ENCODE results near the gene RNF4. TPM values are rescaled to one million over a fixed set of nuclear protein-coding genes. Genes with fewer than 3 reads are reported as not detected.
A peak's percentile ranks its signal among the peaks of the same experiment; 100 is the strongest.

Gene RNF4
- total RNA-seq, 1 donor from 2014 or later: 28.1 TPM

- DNase-seq (ENCODE audit: low spot score in 2 of 2) (no peak), FAIRE-seq (no peak)
Measured at GRCh38 chr4:2483237-2483636, 14.3 kb downstream of the RNF4 start.

- DNase-seq (ENCODE audit: low spot score in 2 of 2): no peak
- no peak for FAIRE-seq
Measured at GRCh38 chr4:2484185-2484584, 15.3 kb downstream of the RNF4 start.

- FAIRE-seq: no peak
Measured at GRCh38 chr4:2484993-2485392, 16.1 kb downstream of the RNF4 start.

GRCh38 chr4:2485956-2486355 is 17.1 kb downstream of the RNF4 start:
- FAIRE-seq (no peak), DNase-seq (ENCODE audit: low spot score in 2 of 2) (no peak)

More at GRCh38 chr4:2484993-2485392, 16.1 kb downstream of the RNF4 start:
- DNase-seq (ENCODE audit: low spot score in 2 of 2): peak in 1 of 2 donors; percentile 48

GRCh38 chr4:2486981-2487380 is 18.1 kb downstream of the RNF4 start:
- no peak for DNase-seq (ENCODE audit: low spot score in 2 of 2)
- FAIRE-seq: no peak

GRCh38 chr4:2487632-2488031 is 18.7 kb downstream of the RNF4 start:
- FAIRE-seq: no peak

GRCh38 chr4:2489081-2489805 is 20.3 kb downstream of the RNF4 start:
- DNase-seq (ENCODE audit: low spot score in 2 of 2) (no peak), FAIRE-seq (no peak)

More at GRCh38 chr4:2487632-2488031, 18.7 kb downstream of the RNF4 start:
- DNase-seq (ENCODE audit: low spot score in 2 of 2): no peak

- DNase-seq (ENCODE audit: low spot score in 2 of 2) (no peak), FAIRE-seq (no peak)
Measured at GRCh38 chr4:2489841-2490552, 21.1 kb downstream of the RNF4 start.

- FAIRE-seq (no peak), DNase-seq (ENCODE audit: low spot score in 2 of 2) (no peak)
Measured at GRCh38 chr4:2492970-2493369, 24.1 kb downstream of the RNF4 start.

- FAIRE-seq: no peak
- DNase-seq (ENCODE audit: low spot score in 2 of 2): no peak
Measured at GRCh38 chr4:2494992-2495391, 26.1 kb downstream of the RNF4 start.

GRCh38 chr4:2497324-2497723 is 28.4 kb downstream of the RNF4 start:
- DNase-seq (ENCODE audit: low spot score in 2 of 2) (no peak), FAIRE-seq (no peak)

- DNase-seq (ENCODE audit: low spot score in 2 of 2): no peak
Measured at GRCh38 chr4:2497931-2498330, 29.0 kb downstream of the RNF4 start.

GRCh38 chr4:2500547-2500946 is 31.6 kb downstream of the RNF4 start:
- DNase-seq (ENCODE audit: low spot score in 2 of 2) (no peak), FAIRE-seq (no peak)

More at GRCh38 chr4:2497931-2498330, 29.0 kb downstream of the RNF4 start:
- FAIRE-seq: no peak

- no peak for DNase-seq (ENCODE audit: low spot score in 2 of 2)
- FAIRE-seq: no peak
Measured at GRCh38 chr4:2501034-2501594, 32.2 kb downstream of the RNF4 start.

GRCh38 chr4:2503809-2504208 is 34.9 kb downstream of the RNF4 start:
- DNase-seq (ENCODE audit: low spot score in 2 of 2) (no peak), FAIRE-seq (no peak)

GRCh38 chr4:2507259-2507658 is 38.4 kb downstream of the RNF4 start:
- FAIRE-seq: no peak

GRCh38 chr4:2507855-2508254 is 38.9 kb downstream of the RNF4 start:
- no peak for DNase-seq (ENCODE audit: low spot score in 2 of 2)
- no peak for FAIRE-seq

More at GRCh38 chr4:2507259-2507658, 38.4 kb downstream of the RNF4 start:
- DNase-seq (ENCODE audit: low spot score in 2 of 2): no peak

GRCh38 chr4:2510351-2511259 is 41.7 kb downstream of the RNF4 start:
- no peak for DNase-seq (ENCODE audit: low spot score in 2 of 2)
- FAIRE-seq: no peak

- DNase-seq (ENCODE audit: low spot score in 2 of 2) (no peak), FAIRE-seq (no peak)
Measured at GRCh38 chr4:2511645-2512131, 42.8 kb downstream of the RNF4 start.

GRCh38 chr4:2512396-2513135 is 43.7 kb downstream of the RNF4 start:
- no peak for FAIRE-seq

More at GRCh38 chr4:2512396-2513135, 43.7 kb downstream of the RNF4 start:
- no peak for DNase-seq (ENCODE audit: low spot score in 2 of 2)

Measured in frontal cortex (tissue), 4 donors.